ENCODE measurements around the gene LMTK2.

Gene LMTK2

DNA sequence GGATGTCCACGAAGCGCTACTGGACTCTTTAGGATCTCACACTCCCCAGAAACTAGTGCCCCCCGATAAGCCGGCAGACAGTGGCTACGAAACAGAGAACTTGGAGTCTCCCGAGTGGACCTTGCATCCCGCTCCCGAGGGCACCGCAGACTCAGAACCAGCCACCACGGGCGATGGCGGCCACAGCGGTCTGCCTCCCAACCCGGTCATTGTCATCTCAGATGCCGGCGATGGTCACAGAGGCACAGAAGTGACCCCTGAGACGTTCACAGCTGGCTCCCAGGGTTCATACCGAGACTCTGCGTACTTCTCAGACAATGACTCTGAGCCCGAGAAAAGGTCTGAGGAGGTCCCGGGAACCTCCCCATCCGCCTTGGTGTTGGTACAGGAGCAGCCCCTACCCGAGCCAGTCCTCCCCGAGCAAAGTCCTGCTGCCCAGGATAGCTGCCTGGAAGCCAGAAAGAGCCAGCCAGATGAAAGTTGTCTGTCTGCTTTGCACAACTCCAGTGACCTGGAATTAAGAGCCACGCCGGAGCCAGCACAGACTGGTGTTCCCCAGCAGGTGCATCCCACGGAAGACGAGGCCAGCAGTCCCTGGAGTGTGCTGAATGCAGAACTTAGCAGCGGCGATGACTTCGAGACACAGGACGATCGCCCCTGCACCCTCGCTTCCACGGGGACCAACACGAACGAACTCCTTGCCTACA, 87.0 kb downstream of the LMTK2 start:
- TF ChIP-seq, protein P1, sequence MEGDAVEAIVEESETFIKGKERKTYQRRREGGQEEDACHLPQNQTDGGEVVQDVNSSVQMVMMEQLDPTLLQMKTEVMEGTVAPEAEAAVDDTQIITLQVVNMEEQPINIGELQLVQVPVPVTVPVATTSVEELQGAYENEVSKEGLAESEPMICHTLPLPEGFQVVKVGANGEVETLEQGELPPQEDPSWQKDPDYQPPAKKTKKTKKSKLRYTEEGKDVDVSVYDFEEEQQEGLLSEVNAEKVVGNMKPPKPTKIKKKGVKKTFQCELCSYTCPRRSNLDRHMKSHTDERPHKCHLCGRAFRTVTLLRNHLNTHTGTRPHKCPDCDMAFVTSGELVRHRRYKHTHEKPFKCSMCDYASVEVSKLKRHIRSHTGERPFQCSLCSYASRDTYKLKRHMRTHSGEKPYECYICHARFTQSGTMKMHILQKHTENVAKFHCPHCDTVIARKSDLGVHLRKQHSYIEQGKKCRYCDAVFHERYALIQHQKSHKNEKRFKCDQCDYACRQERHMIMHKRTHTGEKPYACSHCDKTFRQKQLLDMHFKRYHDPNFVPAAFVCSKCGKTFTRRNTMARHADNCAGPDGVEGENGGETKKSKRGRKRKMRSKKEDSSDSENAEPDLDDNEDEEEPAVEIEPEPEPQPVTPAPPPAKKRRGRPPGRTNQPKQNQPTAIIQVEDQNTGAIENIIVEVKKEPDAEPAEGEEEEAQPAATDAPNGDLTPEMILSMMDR (IDR thresholded peaks at IDR 0.05), result no peak

DNA sequence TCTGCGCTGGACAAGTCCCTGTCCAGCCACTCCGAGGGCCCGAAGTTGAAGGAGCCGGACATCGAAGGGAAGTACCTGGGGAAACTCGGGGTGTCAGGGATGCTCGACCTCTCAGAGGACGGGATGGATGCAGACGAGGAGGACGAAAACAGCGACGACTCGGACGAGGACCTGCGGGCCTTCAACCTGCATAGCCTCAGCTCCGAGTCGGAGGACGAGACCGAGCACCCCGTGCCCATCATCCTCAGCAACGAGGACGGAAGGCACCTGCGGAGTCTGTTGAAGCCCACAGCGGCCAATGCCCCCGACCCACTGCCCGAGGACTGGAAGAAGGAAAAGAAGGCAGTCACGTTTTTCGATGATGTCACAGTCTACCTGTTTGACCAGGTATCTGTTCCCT, 87.5 kb downstream of the LMTK2 start:
- TF ChIP-seq, protein P1 (IDR thresholded peaks at IDR 0.05), result no peak

DNA sequence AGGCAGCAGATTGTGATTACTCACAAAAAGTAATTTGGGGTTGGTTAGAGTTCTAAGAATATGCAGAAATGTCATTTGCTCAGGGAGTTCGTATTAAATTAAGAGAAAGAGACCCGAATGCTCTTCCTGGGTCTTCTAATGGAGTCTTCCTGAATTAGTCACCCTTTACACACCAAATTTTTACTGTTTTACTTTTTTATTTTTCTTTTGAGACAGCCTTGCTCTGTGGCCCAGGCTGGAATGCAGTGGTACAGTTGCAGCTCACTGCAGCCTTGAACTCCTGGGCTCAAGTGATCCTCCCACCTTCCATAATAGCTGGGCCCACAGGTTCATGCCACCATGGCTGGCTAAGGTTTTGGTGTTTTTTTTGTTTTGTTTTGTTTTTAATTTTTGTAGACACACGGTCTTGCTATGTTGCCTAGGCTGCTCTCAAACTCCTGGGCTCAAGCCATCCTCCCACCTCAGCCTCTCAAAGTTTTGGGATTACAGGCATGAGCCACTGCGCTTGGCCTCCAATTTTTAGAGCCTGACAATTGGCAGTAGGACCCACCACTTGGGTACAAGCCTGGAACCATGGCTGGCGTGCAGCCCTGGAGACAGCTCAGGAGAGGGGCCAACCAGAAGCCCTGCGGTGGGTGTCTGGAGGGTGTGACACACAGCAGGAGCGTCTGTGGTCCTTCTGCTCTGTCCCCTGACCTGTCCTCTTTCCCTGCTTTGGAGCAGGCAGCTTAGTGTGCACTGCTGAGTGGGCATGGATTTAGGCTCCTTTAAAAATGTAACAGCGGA, 88.2 kb downstream of the LMTK2 start:
- TF ChIP-seq, protein P1 (IDR thresholded peaks at IDR 0.05), result no peak

DNA sequence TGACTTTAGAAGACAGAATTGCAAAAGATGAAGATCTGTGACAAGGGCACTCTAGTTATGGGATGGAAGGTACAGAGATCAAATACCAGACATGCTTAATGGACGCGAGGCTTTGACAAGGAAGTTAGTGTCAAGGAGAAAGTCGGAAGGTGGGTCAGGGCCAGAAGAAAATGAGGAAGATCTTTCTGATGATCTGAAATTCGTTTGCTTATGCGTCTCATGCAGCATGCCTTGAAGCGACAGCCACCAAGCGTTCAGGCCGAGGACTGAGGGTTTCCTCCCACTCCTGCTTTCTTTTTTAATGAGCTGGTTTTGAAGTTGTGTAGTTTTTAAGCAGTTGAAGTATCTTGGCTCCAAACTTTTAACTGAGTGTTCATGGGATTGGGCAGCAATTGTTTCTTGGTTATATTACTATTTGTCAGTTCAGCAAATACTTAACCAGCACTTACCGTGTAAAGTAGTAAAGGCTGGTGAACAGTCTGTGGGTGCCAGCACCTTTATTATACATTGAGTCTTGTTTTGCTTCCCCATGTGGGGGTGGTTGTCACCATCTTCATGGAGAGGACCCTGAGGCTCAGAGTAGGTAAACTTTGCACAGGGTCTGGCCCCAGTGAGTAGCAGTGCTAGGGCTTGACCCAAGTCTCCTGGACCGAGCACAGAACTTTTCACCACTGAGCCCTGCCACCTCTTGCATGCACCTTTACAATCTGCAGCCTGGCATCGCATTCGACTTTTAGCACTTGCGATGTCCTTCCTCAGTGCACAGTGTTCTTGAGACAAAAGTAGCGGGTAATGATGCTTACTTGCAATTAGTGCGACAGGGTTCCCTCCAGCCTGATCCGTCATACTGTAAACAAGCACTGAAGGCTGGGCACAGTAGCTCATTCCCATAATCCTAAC, 90.3 kb downstream of the LMTK2 start:
- TF ChIP-seq, protein P1 (IDR thresholded peaks at IDR 0.05), result no peak

DNA sequence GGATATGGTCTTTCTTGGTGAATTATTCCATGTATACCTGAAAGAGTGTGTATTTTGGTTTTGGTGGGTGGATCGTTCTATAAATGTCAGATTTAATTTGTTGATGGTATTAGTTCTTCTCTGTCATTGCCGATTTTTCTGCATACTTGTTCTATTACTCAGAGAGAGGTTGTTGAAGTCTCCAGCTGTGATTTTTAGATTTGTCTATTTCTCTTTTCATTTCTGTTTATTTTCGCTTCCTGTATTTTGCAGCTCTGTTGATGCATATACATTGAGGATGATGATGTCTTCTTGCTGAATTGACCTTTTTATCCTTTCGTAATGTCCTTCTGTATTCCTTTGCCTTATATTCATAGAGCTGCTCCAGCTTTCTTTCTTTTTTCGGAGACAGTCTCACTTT, 92.5 kb downstream of the LMTK2 start:
- TF ChIP-seq, protein P1 (IDR thresholded peaks at IDR 0.05), result no peak

DNA sequence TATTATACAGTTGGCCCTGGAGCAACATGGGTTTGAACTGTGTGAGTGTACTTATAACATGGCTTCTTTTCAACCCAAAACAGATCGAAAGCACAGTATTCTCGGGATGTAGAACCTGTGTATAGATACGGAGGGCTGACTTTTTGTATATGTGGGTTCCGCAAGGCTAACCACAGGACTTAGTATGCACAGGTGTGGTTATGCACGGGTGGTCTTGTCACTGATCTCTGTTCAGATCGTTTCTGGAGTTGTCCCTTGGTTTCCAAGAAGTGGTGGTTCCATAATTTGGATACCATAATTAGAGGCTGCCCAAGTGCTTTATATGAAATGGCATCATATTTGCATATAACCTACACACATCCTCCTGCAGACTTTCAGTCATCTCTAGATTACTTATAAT, 93.7 kb downstream of the LMTK2 start:
- TF ChIP-seq, protein P1 (IDR thresholded peaks at IDR 0.05), result no peak

Data from LNCAP (cell line).